Measurements from ENCODE around the gene DLG2. TPM values are rescaled to one million over a fixed set of nuclear protein-coding genes. Genes with fewer than 3 reads are reported as not detected.

DLG2 gene
- total and polyA plus RNA-seq, 2 of the 8 experiments (the other 6 are each of a cell fraction or from before 2014, with no cell fraction given), result 1.7 to 14.3 TPM

- TF ChIP-seq CHD7 (IDR thresholded peaks at IDR 0.05; ENCODE audit: insufficient replicate concordance, low read length) (no peak), GABPA (IDR thresholded peaks at IDR 0.05; ENCODE audit: borderline replicate concordance, insufficient read depth, low read length) (no peak), ZNF274 (IDR thresholded peaks at IDR 0.05; ENCODE audit: borderline replicate concordance, extremely low read depth, low read length) (no peak), EZH2 (IDR thresholded peaks at IDR 0.05; ENCODE audit: low read depth, low read length, severe bottlenecking) (no peak), TCF12 (IDR thresholded peaks at IDR 0.05; ENCODE audit: low read depth, low read length) (no peak), USF2 (IDR thresholded peaks at IDR 0.05; ENCODE audit: low read length) (no peak), EP300 (IDR thresholded peaks at IDR 0.05; ENCODE audit: borderline replicate concordance in 1 of 2, low read depth in 2 of 2, low read length in 2 of 2) (no peak), YY1 (IDR thresholded peaks at IDR 0.05; ENCODE audit: low read depth, low read length) (no peak), BACH1 (IDR thresholded peaks at IDR 0.05; ENCODE audit: low read length) (no peak), RAD21 (IDR thresholded peaks at IDR 0.05 in 1 of 2, conservative IDR thresholded peaks at IDR 0.05 in 1 of 2; ENCODE audit: low read depth in 2 of 2, low read length in 2 of 2) (no peak)
Observed at GRCh38 chr11:83557653-83558052, 2069.5 kb downstream of the DLG2 start (continued).
